HEK293 (cell line): ENCODE data around the gene ARHGAP28.
A peak's percentile ranks its signal among the peaks of the same experiment; 100 is the strongest.

Experiments
- FEZF1 ChIP-seq: fragments of 450-650 bp; formaldehyde crosslinking; IDR thresholded peaks from 2 replicates; pipeline ENCODE4 v1.5.1; 2016; ENCODE audit warnings: missing biosample characterization, missing genetic modification characterization
- GLI2 ChIP-seq: fragments of 450-650 bp; formaldehyde crosslinking; IDR thresholded peaks from 2 replicates; pipeline ENCODE4; 2017; ENCODE audit warnings: missing biosample characterization, missing genetic modification characterization, low read depth, borderline replicate concordance
- GLIS2 ChIP-seq: fragments of 450-650 bp; formaldehyde crosslinking; IDR thresholded peaks from 2 replicates; pipeline ENCODE4 v1.5.1; 2016; ENCODE audit warnings: missing biosample characterization, missing genetic modification characterization
- HOXA7 ChIP-seq: sonication (generic); formaldehyde crosslinking; IDR thresholded peaks from 2 replicates; pipeline ENCODE4 v1.8.1; 2022; ENCODE audit warnings: missing genetic modification reagents, borderline replicate concordance
- HOXC10 ChIP-seq: sonication (generic); formaldehyde crosslinking; IDR thresholded peaks from 2 replicates; pipeline ENCODE4 v1.8.1; 2023; ENCODE audit warnings: mild to moderate bottlenecking, missing genetic modification reagents
- KLF10 ChIP-seq: fragments of 450-650 bp; IDR thresholded peaks from 2 replicates; pipeline ENCODE4 v1.5.1; 2018; ENCODE audit warnings: missing biosample characterization, mild to moderate bottlenecking, missing genetic modification characterization
- KLF8 ChIP-seq: fragments of 450-650 bp; formaldehyde crosslinking; IDR thresholded peaks from 2 replicates; pipeline ENCODE4 v1.5.1; 2016; ENCODE audit warnings: missing biosample characterization, missing genetic modification characterization
- PRDM6 ChIP-seq: fragments of 450-650 bp; formaldehyde crosslinking; IDR thresholded peaks from 2 replicates; pipeline ENCODE4 v1.5.1; 2017; ENCODE audit warnings: missing biosample characterization, missing genetic modification characterization
- TCF7L2 ChIP-seq: IDR thresholded peaks from 2 replicates; pipeline ENCODE4 v1.6.1; 2011; ENCODE audit warnings: low read depth, mild to moderate bottlenecking, inconsistent platforms, low read length, moderate library complexity, borderline replicate concordance
- ZBTB49 ChIP-seq: fragments of 450-650 bp; formaldehyde crosslinking; IDR thresholded peaks from 2 replicates; pipeline ENCODE4 v1.5.1; 2016; ENCODE audit warnings: missing biosample characterization, missing genetic modification characterization, low read depth
- ZBTB8A ChIP-seq: fragments of 450-650 bp; formaldehyde crosslinking; IDR thresholded peaks from 2 replicates; pipeline ENCODE4 v1.5.1; 2016; ENCODE audit warnings: missing biosample characterization, missing genetic modification characterization
- ZEB2 ChIP-seq: fragments of 450-650 bp; formaldehyde crosslinking; IDR thresholded peaks from 2 replicates; pipeline ENCODE4 v1.5.1; 2016; ENCODE audit warnings: missing biosample characterization, missing genetic modification characterization
- ZFHX2 ChIP-seq: fragments of 450-650 bp; formaldehyde crosslinking; conservative IDR thresholded peaks from 2 replicates; pipeline ENCODE4 v1.5.1; 2016; ENCODE audit warnings: missing biosample characterization, missing genetic modification characterization
- ZFP3 ChIP-seq: fragments of 450-650 bp; formaldehyde crosslinking; IDR thresholded peaks from 2 replicates; pipeline ENCODE4 v1.5.1; 2016; ENCODE audit warnings: low read depth, missing biosample characterization, missing genetic modification characterization
- ZNF221 ChIP-seq: fragments of 450-650 bp; formaldehyde crosslinking; IDR thresholded peaks from 2 replicates; pipeline ENCODE4 v1.5.1; 2017; ENCODE audit warnings: missing biosample characterization, missing genetic modification characterization, borderline replicate concordance
- ZNF248 ChIP-seq: fragments of 450-650 bp; formaldehyde crosslinking; IDR thresholded peaks from 2 replicates; pipeline ENCODE4 v1.5.1; 2017; ENCODE audit warnings: missing biosample characterization, missing genetic modification characterization
- ZNF266 ChIP-seq: fragments of 450-650 bp; formaldehyde crosslinking; IDR thresholded peaks from 2 replicates; pipeline ENCODE4 v1.5.1; 2016; ENCODE audit warnings: missing biosample characterization, missing genetic modification characterization, low read depth
- ZNF274 ChIP-seq, 2 experiments: fragments of 200-500 bp in 1 of 2; fragments of 450-650 bp in 1 of 2; sonication (Bioruptor generic) in 1 of 2; formaldehyde crosslinking in 1 of 2; IDR thresholded peaks; 2 replicates each; pipeline versions ENCODE4 v1.5.1 to v1.6.1; 2014 to 2016; ENCODE audit warnings: borderline replicate concordance in 1 of 2, inconsistent platforms in 1 of 2, low read length in 1 of 2, missing biosample characterization in 1 of 2, missing genetic modification characterization in 1 of 2
- ZNF335 ChIP-seq: fragments of 450-650 bp; formaldehyde crosslinking; conservative IDR thresholded peaks from 2 replicates; pipeline ENCODE4 v1.5.1; 2016; ENCODE audit warnings: missing biosample characterization, missing genetic modification characterization
- ZNF341 ChIP-seq: fragments of 450-650 bp; formaldehyde crosslinking; IDR thresholded peaks from 2 replicates; pipeline ENCODE4; 2016; ENCODE audit warnings: low read depth, missing biosample characterization, missing genetic modification characterization
- ZNF366 ChIP-seq: fragments of 450-650 bp; formaldehyde crosslinking; conservative IDR thresholded peaks from 2 replicates; pipeline ENCODE4 v1.5.1; 2016; ENCODE audit warnings: missing biosample characterization, missing genetic modification characterization
- ZNF394 ChIP-seq: fragments of 450-650 bp; formaldehyde crosslinking; IDR thresholded peaks from 2 replicates; pipeline ENCODE4 v1.5.1; 2016; ENCODE audit warnings: missing biosample characterization, missing genetic modification characterization, mild to moderate bottlenecking, moderate library complexity, borderline replicate concordance
- ZNF514 ChIP-seq: fragments of 450-650 bp; formaldehyde crosslinking; IDR thresholded peaks from 2 replicates; pipeline ENCODE4 v1.5.1; 2016; ENCODE audit warnings: missing biosample characterization, missing genetic modification characterization
- ZNF530 ChIP-seq: fragments of 450-650 bp; formaldehyde crosslinking; IDR thresholded peaks from 2 replicates; pipeline ENCODE4 v1.5.1; 2016; ENCODE audit warnings: low read depth, missing biosample characterization, missing genetic modification characterization
- ZNF549 ChIP-seq: fragments of 450-650 bp; IDR thresholded peaks from 2 replicates; pipeline ENCODE4 v1.5.1; 2018; ENCODE audit warnings: missing biosample characterization, missing genetic modification characterization, mild to moderate bottlenecking, inconsistent platforms, moderate library complexity
- ZNF558 ChIP-seq: fragments of 450-650 bp; formaldehyde crosslinking; IDR thresholded peaks from 2 replicates; pipeline ENCODE4 v1.5.1; 2016; ENCODE audit warnings: missing biosample characterization, missing genetic modification characterization
- ZNF629 ChIP-seq: fragments of 450-650 bp; formaldehyde crosslinking; IDR thresholded peaks from 2 replicates; pipeline ENCODE4 v1.5.1; 2017; ENCODE audit warnings: missing biosample characterization, missing genetic modification characterization
- ZNF677 ChIP-seq: fragments of 450-650 bp; IDR thresholded peaks from 2 replicates; pipeline ENCODE4 v1.5.0; 2018; ENCODE audit warnings: missing biosample characterization, mild to moderate bottlenecking, missing genetic modification characterization, moderate library complexity
- ZNF701 ChIP-seq: fragments of 450-650 bp; formaldehyde crosslinking; IDR thresholded peaks from 2 replicates; pipeline ENCODE4 v1.5.1; 2016; ENCODE audit warnings: missing biosample characterization, missing genetic modification characterization
- ZNF747 ChIP-seq: fragments of 450-650 bp; formaldehyde crosslinking; IDR thresholded peaks from 2 replicates; pipeline ENCODE4 v1.5.1; 2016; ENCODE audit warnings: missing biosample characterization, missing genetic modification characterization
- ZNF768 ChIP-seq: fragments of 450-650 bp; formaldehyde crosslinking; IDR thresholded peaks from 2 replicates; pipeline ENCODE4 v1.5.1; 2018; ENCODE audit warnings: missing biosample characterization, mild to moderate bottlenecking, missing genetic modification characterization
- ZNF785 ChIP-seq: fragments of 450-650 bp; formaldehyde crosslinking; IDR thresholded peaks from 2 replicates; pipeline ENCODE4 v1.5.1; 2016; ENCODE audit warnings: missing biosample characterization, missing genetic modification characterization
- ZNF791 ChIP-seq: fragments of 450-650 bp; formaldehyde crosslinking; IDR thresholded peaks from 2 replicates; pipeline ENCODE4 v1.5.1; 2016; ENCODE audit warnings: missing biosample characterization, missing genetic modification characterization
- ZNF792 ChIP-seq: fragments of 450-650 bp; formaldehyde crosslinking; IDR thresholded peaks from 2 replicates; pipeline ENCODE4 v1.5.1; 2016; ENCODE audit warnings: missing biosample characterization, missing genetic modification characterization
- ZXDB ChIP-seq: fragments of 450-650 bp; formaldehyde crosslinking; IDR thresholded peaks from 2 replicates; pipeline ENCODE4 v1.5.1; 2016; ENCODE audit warnings: missing biosample characterization, missing genetic modification characterization
- TF ChIP-seq, protein P1 (sequence below): fragments of 450-650 bp; formaldehyde crosslinking; IDR thresholded peaks from 2 replicates; pipeline ENCODE4 v1.5.1; 2016; ENCODE audit warnings: missing biosample characterization, missing genetic modification characterization

ARHGAP28 gene

GRCh38 chr18:6731222-6731596, 1.7 kb downstream of the ARHGAP28 start (continued):
- no peak for TF ChIP-seq ZNF266 (tag by site-specific recombination)
- peak; percentile 49; the same call in 1 of the 2 replicates for TF ChIP-seq PRDM6 (tag by site-specific recombination)
- peak; percentile 41; the same call in 1 of the 2 replicates for TF ChIP-seq ZNF629 (tag by site-specific recombination)
- no peak for TF ChIP-seq ZNF747 (tag by site-specific recombination)
- TF ChIP-seq ZBTB8A (tag by site-specific recombination): no peak
- no peak for TF ChIP-seq ZNF221 (tag by site-specific recombination)
- no peak for TF ChIP-seq GLI2
- TF ChIP-seq HOXC10 (CRISPR knock-in tag): no peak
- TF ChIP-seq ZNF549: peak; percentile 82
- TF ChIP-seq TCF7L2: no peak
- TF ChIP-seq ZNF366: peak; percentile 62; the same call in 1 of the 2 replicates
- no peak for TF ChIP-seq ZNF791 (tag by site-specific recombination)
- TF ChIP-seq ZFHX2 (tag by site-specific recombination): no peak
- TF ChIP-seq ZEB2 (tag by site-specific recombination): 0 out of 2 replicates have a peak, but pooled peaks have one; percentile 25
- no peak for TF ChIP-seq ZNF248 (tag by site-specific recombination)
- peak; percentile 92 for TF ChIP-seq FEZF1 (tag by site-specific recombination)
- no peak for TF ChIP-seq ZNF394 (tag by site-specific recombination)
- TF ChIP-seq ZNF335 (tag by site-specific recombination): peak; percentile 32
- no peak for TF ChIP-seq GLIS2 (tag by site-specific recombination)
- no peak for TF ChIP-seq ZNF792 (tag by site-specific recombination)
- no peak for TF ChIP-seq ZBTB49 (tag by site-specific recombination)
- TF ChIP-seq ZNF530 (tag by site-specific recombination): no peak
- no peak for TF ChIP-seq ZNF514 (tag by site-specific recombination)
- TF ChIP-seq ZXDB (tag by site-specific recombination): peak; percentile 73; the same call in 1 of the 2 replicates
- no peak for TF ChIP-seq ZNF558
- no peak for TF ChIP-seq ZNF341
- no peak for TF ChIP-seq KLF8 (tag by site-specific recombination)
- no peak for TF ChIP-seq ZNF701 (tag by site-specific recombination)
- TF ChIP-seq ZNF677 (tag by site-specific recombination): no peak
- no peak for TF ChIP-seq KLF10
- TF ChIP-seq ZNF785 (tag by site-specific recombination): no peak
- TF ChIP-seq ZNF768 (tag by site-specific recombination): no peak
- no peak for TF ChIP-seq ZFP3 (tag by site-specific recombination)
- no peak for TF ChIP-seq HOXA7 (CRISPR knock-in tag)
- no peak for TF ChIP-seq ZNF274 (IDR thresholded peaks at IDR 0.05; ENCODE audit: low read length)
- TF ChIP-seq ZNF274 (tag by site-specific recombination; IDR thresholded peaks at IDR 0.05; ENCODE audit: borderline replicate concordance): no peak
- TF ChIP-seq, protein P1, sequence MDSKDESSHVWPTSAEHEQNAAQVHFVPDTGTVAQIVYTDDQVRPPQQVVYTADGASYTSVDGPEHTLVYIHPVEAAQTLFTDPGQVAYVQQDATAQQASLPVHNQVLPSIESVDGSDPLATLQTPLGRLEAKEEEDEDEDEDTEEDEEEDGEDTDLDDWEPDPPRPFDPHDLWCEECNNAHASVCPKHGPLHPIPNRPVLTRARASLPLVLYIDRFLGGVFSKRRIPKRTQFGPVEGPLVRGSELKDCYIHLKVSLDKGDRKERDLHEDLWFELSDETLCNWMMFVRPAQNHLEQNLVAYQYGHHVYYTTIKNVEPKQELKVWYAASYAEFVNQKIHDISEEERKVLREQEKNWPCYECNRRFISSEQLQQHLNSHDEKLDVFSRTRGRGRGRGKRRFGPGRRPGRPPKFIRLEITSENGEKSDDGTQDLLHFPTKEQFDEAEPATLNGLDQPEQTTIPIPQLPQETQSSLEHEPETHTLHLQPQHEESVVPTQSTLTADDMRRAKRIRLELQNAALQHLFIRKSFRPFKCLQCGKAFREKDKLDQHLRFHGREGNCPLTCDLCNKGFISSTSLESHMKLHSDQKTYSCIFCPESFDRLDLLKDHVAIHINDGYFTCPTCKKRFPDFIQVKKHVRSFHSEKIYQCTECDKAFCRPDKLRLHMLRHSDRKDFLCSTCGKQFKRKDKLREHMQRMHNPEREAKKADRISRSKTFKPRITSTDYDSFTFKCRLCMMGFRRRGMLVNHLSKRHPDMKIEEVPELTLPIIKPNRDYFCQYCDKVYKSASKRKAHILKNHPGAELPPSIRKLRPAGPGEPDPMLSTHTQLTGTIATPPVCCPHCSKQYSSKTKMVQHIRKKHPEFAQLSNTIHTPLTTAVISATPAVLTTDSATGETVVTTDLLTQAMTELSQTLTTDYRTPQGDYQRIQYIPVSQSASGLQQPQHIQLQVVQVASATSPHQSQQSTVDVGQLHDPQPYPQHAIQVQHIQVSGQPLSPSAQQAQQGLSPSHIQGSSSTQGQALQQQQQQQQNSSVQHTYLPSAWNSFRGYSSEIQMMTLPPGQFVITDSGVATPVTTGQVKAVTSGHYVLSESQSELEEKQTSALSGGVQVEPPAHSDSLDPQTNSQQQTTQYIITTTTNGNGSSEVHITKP (tag by site-specific recombination): peak; percentile 75
